IMR-90 (cell line): ENCODE results near the gene PLD5. TPM values are rescaled to one million over a fixed set of nuclear protein-coding genes. Genes with fewer than 3 reads are reported as not detected.

ENCODE experiments used
- ATAC-seq: fragments of 200-7000 bp; cut with Tn5 transposase; 2 replicates; pipeline ENCODE4 v1.9.1; 2020; ENCODE audit warnings: low read depth, mild to moderate bottlenecking, moderate library complexity
- BruUV-seq: library from RNA; stranded (reverse); fragments of 400-500 nt; replicated peaks from 2 replicates; lab custom pipeline; 2021; lab: Mats Ljungman, UMichigan
- CTCF ChIA-PET: fragments of 300-600 bp; formaldehyde crosslinking; extraction: SDS; loops from one replicate; lab custom pipeline; 2021; ENCODE audit warnings: antibody characterized with exemption; lab: Yijun Ruan, JAX
- POLR2A ChIA-PET: fragments of 300-600 bp; sonication (Branson Sonifier 250); formaldehyde crosslinking; loops from one replicate; lab custom pipeline; 2022; ENCODE audit warnings: antibody characterized with exemption; ENCODE audit not compliant: unreplicated experiment; lab: Charles Lee
- DNase-seq: peaks from one replicate; pipeline ENCODE4 v3.0.0; 2013
- H2AFZ ChIP-seq: replicated peaks from 2 replicates; pipeline ENCODE3; 2013; ENCODE audit warnings: low read length, mild to moderate bottlenecking; ENCODE audit not compliant: poor library complexity
- H2AK5ac ChIP-seq: 2 replicates; pipeline ENCODE4 v1.6.1; 2013; ENCODE audit warnings: low read depth, low read length, inconsistent platforms
- H2AK9ac ChIP-seq: replicated peaks from 2 replicates; pipeline ENCODE3; 2013; ENCODE audit warnings: mild to moderate bottlenecking, low read depth, low read length, moderate library complexity; ENCODE audit not compliant: poor library complexity
- H2BK120ac ChIP-seq: 2 replicates; pipeline ENCODE4 v1.6.1; 2013; ENCODE audit warnings: low read depth, low read length, inconsistent platforms
- H2BK15ac ChIP-seq: 3 replicates; pipeline ENCODE4 v1.6.1; 2013; ENCODE audit warnings: low read depth, low read length, inconsistent platforms
- H2BK20ac ChIP-seq: 2 replicates; pipeline ENCODE4 v1.6.1; 2013; ENCODE audit warnings: low read depth, mild to moderate bottlenecking, inconsistent platforms, low read length, moderate library complexity
- H2BK5ac ChIP-seq: 2 replicates; pipeline ENCODE4 v1.6.1; 2013; ENCODE audit warnings: mild to moderate bottlenecking, low read depth, low read length, inconsistent platforms; ENCODE audit not compliant: poor library complexity, severe bottlenecking
- H3K14ac ChIP-seq: replicated peaks from 2 replicates; pipeline ENCODE4 v1.6.1; 2013; ENCODE audit warnings: low read depth, low read length, inconsistent platforms
- H3K18ac ChIP-seq: 2 replicates; pipeline ENCODE4 v1.6.1; 2013; ENCODE audit warnings: low read depth, low read length, control low read depth
- H3K23ac ChIP-seq: 2 replicates; pipeline ENCODE4 v1.6.1; 2013; ENCODE audit warnings: low read depth, low read length, inconsistent platforms
- H3K27ac ChIP-seq: 2 replicates; pipeline ENCODE4 v1.5.1; 2013; ENCODE audit warnings: mild to moderate bottlenecking, control low read depth, low read length; ENCODE audit not compliant: insufficient read depth
- H3K27me3 ChIP-seq: 2 replicates; pipeline ENCODE4 v1.6.1; 2013; ENCODE audit warnings: low read length; ENCODE audit not compliant: control insufficient read depth, insufficient read depth
- H3K36me3 ChIP-seq: 2 replicates; pipeline ENCODE4 v1.6.1; 2013; ENCODE audit warnings: low read length, mixed read lengths; ENCODE audit not compliant: control insufficient read depth, insufficient read depth
- H3K4ac ChIP-seq: 2 replicates; pipeline ENCODE4 v1.6.1; 2013; ENCODE audit warnings: low read depth, low read length, inconsistent platforms
- H3K4me1 ChIP-seq: 2 replicates; pipeline ENCODE4 v1.6.1; 2013; ENCODE audit warnings: low read length, mixed read lengths; ENCODE audit not compliant: control insufficient read depth, insufficient read depth
- H3K4me2 ChIP-seq: 2 replicates; pipeline ENCODE4 v1.6.1; 2013; ENCODE audit warnings: low read depth, mild to moderate bottlenecking, control low read depth, low read length, moderate library complexity
- H3K4me3 ChIP-seq: 2 replicates; pipeline ENCODE4 v1.5.1; 2013; ENCODE audit warnings: low read depth, mild to moderate bottlenecking, control low read depth, low read length, moderate library complexity; ENCODE audit not compliant: insufficient read depth
- H3K56ac ChIP-seq: 2 replicates; pipeline ENCODE4 v1.6.1; 2013; ENCODE audit warnings: low read length, inconsistent platforms; ENCODE audit not compliant: insufficient read depth; ENCODE audit errors: extremely low read depth
- H3K79me1 ChIP-seq, 2 experiments: 2 replicates each; pipeline ENCODE4 v1.6.1; 2013; ENCODE audit warnings: low read length in 2 of 2, inconsistent platforms in 1 of 2, low read depth in 1 of 2
- H3K9ac ChIP-seq: 2 replicates; pipeline ENCODE4 v1.6.1; 2013; ENCODE audit warnings: low read depth, low read length, control low read depth
- H3K9me1 ChIP-seq: 2 replicates; pipeline ENCODE4 v1.6.1; 2013; ENCODE audit warnings: low read length, inconsistent platforms; ENCODE audit not compliant: insufficient read depth
- H3K9me3 ChIP-seq: 2 replicates; pipeline ENCODE4 v1.6.1; 2013; ENCODE audit warnings: low read length; ENCODE audit not compliant: control insufficient read depth, insufficient read depth
- H4K20me1 ChIP-seq: 2 replicates; pipeline ENCODE4 v1.6.1; 2013; ENCODE audit warnings: low read length, inconsistent platforms; ENCODE audit not compliant: insufficient read depth
- H4K5ac ChIP-seq: 2 replicates; pipeline ENCODE4 v1.6.1; 2013; ENCODE audit warnings: mild to moderate bottlenecking, low read depth, low read length, control low read depth
- H4K8ac ChIP-seq, 2 experiments: 2 replicates each; pipeline ENCODE4 v1.6.1; 2013; ENCODE audit warnings: low read depth in 2 of 2, low read length in 2 of 2, control low read depth in 1 of 2, inconsistent platforms in 1 of 2
- H4K91ac ChIP-seq: 2 replicates; pipeline ENCODE4 v1.6.1; 2013; ENCODE audit warnings: low read depth, low read length, inconsistent platforms; ENCODE audit not compliant: insufficient read depth
- BHLHE40 ChIP-seq: fragments of 150-350 bp; IDR thresholded peaks from 2 replicates; pipeline ENCODE4 v1.6.1; 2016; ENCODE audit warnings: mild to moderate bottlenecking, low read depth, low read length
- CHD1 ChIP-seq: IDR thresholded peaks from 2 replicates; pipeline ENCODE4 v1.6.1; 2012; ENCODE audit warnings: low read depth, low read length, improper control_type of control experiment
- MAFK ChIP-seq: IDR thresholded peaks from 2 replicates; pipeline ENCODE4 v1.6.1; 2012; ENCODE audit warnings: low read depth, low read length, improper control_type of control experiment
- WGBS, 2 experiments: methylation state at CpG; one replicate each; pipeline versions ENCODE4 v1.1.5 to v1.1.7; 2013; ENCODE audit warnings: missing lambda C conversion rate in 2 of 2; ENCODE audit not compliant: insufficient read length in 1 of 2; ENCODE audit errors: extremely low coverage in 2 of 2; 5-methylcytosine and 5-hydroxymethylcytosine counted together
- dilution Hi-C: fragments of 300-500 bp; cut with HindIII; formaldehyde crosslinking; loops from one replicate; pipeline ENCODE4 v1.14.3; 2018; ENCODE audit warnings: low sequenced_read_pairs; ENCODE audit not compliant: unreplicated experiment
- in situ Hi-C: fragments of 300-500 bp; cut with MboI; formaldehyde crosslinking; loops from 3 replicates; pipeline ENCODE4 v1.14.3; 2019; ENCODE audit warnings: low sequenced_read_pairs, inconsistent platforms, mixed read lengths
- intact Hi-C: fragments of 100-400 bp; cut with micrococcal nuclease; formaldehyde crosslinking; loops from 2 replicates; pipeline ENCODE4 v1.10.0; 2022
- polyA plus RNA-seq, 3 experiments: library from polyadenylated mRNA; depleted of rRNA; stranded (reverse); fragments of >200 nt; gene quantifications; 2 replicates each; pipeline ENCODE4 v1.2.3, GENCODE V29; 2012; ENCODE audit warnings: low replicate concordance in 1 of 3
- total RNA-seq: library from RNA; depleted of rRNA; stranded (reverse); fragments of >200 nt; gene quantifications from 2 replicates; pipeline ENCODE4 v1.2.3, GENCODE V29; 2012

Gene PLD5
- total and polyA plus RNA-seq, 2 of the 4 experiments (the other 2 are of a cell fraction): not detected

- Histone ChIP-seq H3K9ac (no peak overlapping the region), H4K8ac (no peak overlapping the region), H3K14ac (no peak overlapping the region), H2BK5ac (no peak overlapping the region), H3K4ac (no peak overlapping the region), H3K56ac (no peak overlapping the region), H2BK15ac (no peak overlapping the region), H4K20me1 (no peaks in the 10 kb centered on the region), H3K9me1 (no peaks in the 10 kb centered on the region), H3K27me3 (no peaks in the 10 kb centered on the region), H2AK5ac (no peak overlapping the region), H3K23ac (no peak overlapping the region), H3K36me3 (no peaks in the 10 kb centered on the region), H3K4me2 (no peak overlapping the region), H2BK20ac (no peak overlapping the region), H3K9me3 (peaks cover 13% of the 10 kb centered on the region), H2BK120ac (no peak overlapping the region), H3K79me1 (no peaks in the 10 kb centered on the region), H3K27ac (no peak overlapping the region), H2AK9ac (no peak overlapping the region), H2AFZ (no peak overlapping the region), H4K5ac (no peak overlapping the region), H3K4me1 (no peaks in the 10 kb centered on the region), H4K91ac (no peak overlapping the region), H3K18ac (no peak overlapping the region), H3K4me3 (no peak overlapping the region)
- in situ Hi-C loops: no loop called here
- WGBS, 2 experiments: no CpG with 5 or more reads among the region's 3 CpGs
- ChIA-PET CTCF (interaction anchor here (0.5 kb wide), 1 partner anchor 11 kb away, joined by 5 read pairs; no protein-coding TSS in a partner anchor), POLR2A (no interaction called here)
- BruUV-seq: no TSS peak
- DNase-seq (no peak), ATAC-seq (no peak)
- TF ChIP-seq BHLHE40 (no peak), MAFK (no peak), CHD1 (no peak)
- intact Hi-C loops: no loop called here
- dilution Hi-C loops: no loop called here
Observed at GRCh38 chr1:242162140-242162539, 362.4 kb downstream of the PLD5 start.
